ENCODE measurements around the gene IL10. TPM values are rescaled to one million over a fixed set of nuclear protein-coding genes. Genes with fewer than 3 reads are reported as not detected.
"Not testable (repeated sequence)": the region's sequence is repeated elsewhere in the genome, so short reads cannot be mapped to it uniquely, and the experiment has no call there.

Gene IL10
- total and polyA plus RNA-seq, 2 experiments from 2014 or later = not detected

GRCh38 chr1:206779638-206780037 is 7.3 kb upstream of the IL10 start:
- H3K27ac ChIP-seq = no peak overlapping the region
- H3K27me3 ChIP-seq = no peaks in the 10 kb centered on the region
- no peaks in the 10 kb centered on the region for H3K9me3 ChIP-seq (ENCODE audit: low read depth)
- H3K36me3 ChIP-seq = no peaks in the 10 kb centered on the region
- no peak for DNase-seq (ENCODE audit: low read depth in 1 of 2, low spot score in 1 of 2)
- TF ChIP-seq CTCF (IDR thresholded peaks at IDR 0.05; ENCODE audit: low read depth, low read length) = no peak
- no peaks in the 10 kb centered on the region for H3K4me1 ChIP-seq (ENCODE audit: low read depth)
- no peak overlapping the region for H3K4me3 ChIP-seq

- DNase-seq (ENCODE audit: low read depth in 1 of 2, low spot score in 1 of 2); H3K36me3 ChIP-seq; H3K27ac ChIP-seq; H3K27me3 ChIP-seq; H3K4me1 ChIP-seq (ENCODE audit: low read depth); H3K4me3 ChIP-seq; H3K9me3 ChIP-seq (ENCODE audit: low read depth): not testable (repeated sequence)
These were observed 6.6 kb upstream of the IL10 start for GRCh38 chr1:206778911-206779310.

- H3K4me3 ChIP-seq = no peak overlapping the region
- no peaks in the 10 kb centered on the region for H3K4me1 ChIP-seq (ENCODE audit: low read depth)
- no peak for TF ChIP-seq CTCF (IDR thresholded peaks at IDR 0.05; ENCODE audit: low read depth, low read length)
- H3K9me3 ChIP-seq (ENCODE audit: low read depth) = no peaks in the 10 kb centered on the region
- no peaks in the 10 kb centered on the region for H3K36me3 ChIP-seq
- no peak for DNase-seq (ENCODE audit: low read depth in 1 of 2, low spot score in 1 of 2)
- H3K27ac ChIP-seq = no peak overlapping the region
- no peaks in the 10 kb centered on the region for H3K27me3 ChIP-seq
These were observed 5.7 kb upstream of the IL10 start for GRCh38 chr1:206778031-206778430.

GRCh38 chr1:206776229-206776628 is 3.9 kb upstream of the IL10 start:
- no peaks in the 10 kb centered on the region for H3K9me3 ChIP-seq (ENCODE audit: low read depth)
- no peak overlapping the region for H3K27ac ChIP-seq
- no peaks in the 10 kb centered on the region for H3K27me3 ChIP-seq
- no peak for TF ChIP-seq CTCF (IDR thresholded peaks at IDR 0.05; ENCODE audit: low read depth, low read length)
- peak in 1 of 2 donors; percentile 50 for DNase-seq (ENCODE audit: low read depth in 1 of 2, low spot score in 1 of 2)
- H3K4me1 ChIP-seq (ENCODE audit: low read depth) = no peaks in the 10 kb centered on the region
- no peak overlapping the region for H3K4me3 ChIP-seq
- H3K36me3 ChIP-seq = no peaks in the 10 kb centered on the region

GRCh38 chr1:206774093-206774492 is 1.8 kb upstream of the IL10 start:
- no peak for TF ChIP-seq CTCF (IDR thresholded peaks at IDR 0.05; ENCODE audit: low read depth, low read length)

GRCh38 chr1:206771338-206771692 is 979 bp downstream of the IL10 start:
- TF ChIP-seq CTCF (IDR thresholded peaks at IDR 0.05; ENCODE audit: low read depth, low read length) = no peak
- DNase-seq (ENCODE audit: low read depth in 1 of 2, low spot score in 1 of 2) = no peak
- H3K9me3 ChIP-seq (ENCODE audit: low read depth) = no peaks in the 10 kb centered on the region
- H3K27ac ChIP-seq = no peak overlapping the region
- H3K4me1 ChIP-seq (ENCODE audit: low read depth) = no peaks in the 10 kb centered on the region
- no peaks in the 10 kb centered on the region for H3K36me3 ChIP-seq
- no peak overlapping the region for H3K4me3 ChIP-seq
- H3K27me3 ChIP-seq = no peaks in the 10 kb centered on the region

More at GRCh38 chr1:206774093-206774492, 1.8 kb upstream of the IL10 start:
- Histone ChIP-seq H3K4me1 (ENCODE audit: low read depth) (no peaks in the 10 kb centered on the region), H3K27me3 (no peaks in the 10 kb centered on the region), H3K9me3 (ENCODE audit: low read depth) (no peaks in the 10 kb centered on the region), H3K36me3 (no peaks in the 10 kb centered on the region), H3K4me3 (no peak overlapping the region), H3K27ac (no peak overlapping the region)
- DNase-seq (ENCODE audit: low read depth in 1 of 2, low spot score in 1 of 2) = no peak
